Stimulated activated CD8-positive, alpha-beta memory T cell treated with anti-CD3 and anti-CD28 coated beads, Interleukin-2, amount 100 ng/mL, for 48 hours (primary cell): ENCODE data around the gene NELFB.
A peak's percentile ranks its signal among the peaks of the same experiment; 100 is the strongest.

Source experiments
- DNase-seq, 2 donors: peaks; one replicate each; pipeline ENCODE4 v3.0.0-alpha.2; 2020; ENCODE audit warnings: low read depth in 2 of 2

NELFB gene

GRCh38 chr9:137223078-137223970 lies 31.8 kb upstream of the NELFB start:
- peak; percentile 96 to 98 for DNase-seq

- DNase-seq = no peak
These were observed 30.1 kb upstream of the NELFB start, which contains the start of gene CYSRT1 for GRCh38 chr9:137224830-137225694. Gene CYSRT1, plus strand, starts transcription at chr9:137225174. Its CDS starts 448 bp downstream, at chr9:137225622.

GRCh38 chr9:137225699-137226331 lies 29.3 kb upstream of the NELFB start:
- DNase-seq = no peak

- no peak for DNase-seq
These were observed 28.6 kb upstream of the NELFB start for GRCh38 chr9:137226338-137227053.

GRCh38 chr9:137227054-137227852 lies 27.9 kb upstream of the NELFB start, which contains the start of gene RNF224:
Gene RNF224, plus strand, starts transcription at chr9:137227502. Its CDS starts 834 bp downstream, at chr9:137228336.
- DNase-seq = peak; percentile 73 to 79

- DNase-seq = no peak
These were observed 27.1 kb upstream of the NELFB start for GRCh38 chr9:137227853-137228505.

- DNase-seq = no peak
These were observed 26.6 kb upstream of the NELFB start for GRCh38 chr9:137228506-137228967.

- no peak for DNase-seq
These were observed 25.9 kb upstream of the NELFB start for GRCh38 chr9:137228968-137229896.

GRCh38 chr9:137229903-137230704 lies 25.0 kb upstream of the NELFB start:
- no peak for DNase-seq

- DNase-seq = no peak
These were observed 24.3 kb upstream of the NELFB start, which contains the start of gene SLC34A3 for GRCh38 chr9:137230705-137231371. Gene SLC34A3, plus strand, starts transcription at chr9:137230901. Its CDS starts 802 bp downstream, at chr9:137231703.

- DNase-seq = no peak
These were observed 23.6 kb upstream of the NELFB start for GRCh38 chr9:137231372-137232039.

GRCh38 chr9:137232101-137232500 lies 23.0 kb upstream of the NELFB start:
- no peak for DNase-seq

GRCh38 chr9:137232510-137232909 lies 22.6 kb upstream of the NELFB start:
- DNase-seq = no peak

- DNase-seq = no peak
These were observed 21.8 kb upstream of the NELFB start for GRCh38 chr9:137233143-137233980.

- DNase-seq = no peak
These were observed 21.0 kb upstream of the NELFB start for GRCh38 chr9:137234055-137234697.
